HAP-1 (cell line): ENCODE measurements around the gene FAM8A1.
"Not testable (repeated sequence)": the region's sequence is repeated elsewhere in the genome, so short reads cannot be mapped to it uniquely, and the experiment has no call there.

Experiments used
- DNase-seq, 2 experiments: peaks; one replicate each; pipeline ENCODE4 v3.0.0-alpha.2; 2016 to 2020; ENCODE audit warnings: low spot score in 2 of 2
- H3K27me3 ChIP-seq: fragments of 250-450 bp; sonication (Bioruptor Pico); 2 replicates; pipeline ENCODE4 v1.5.1; 2020; ENCODE audit warnings: low read depth, mild to moderate bottlenecking, moderate library complexity
- H3K36me3 ChIP-seq: fragments of 250-450 bp; sonication (Bioruptor Pico); replicated peaks from 2 replicates; pipeline ENCODE4 v1.5.1; 2020; ENCODE audit warnings: mild to moderate bottlenecking
- H3K4me1 ChIP-seq: fragments of 250-450 bp; sonication (Bioruptor Pico); 2 replicates; pipeline ENCODE4 v1.5.1; 2020; ENCODE audit warnings: mild to moderate bottlenecking
- H3K4me3 ChIP-seq: fragments of 250-450 bp; sonication (Bioruptor Pico); 2 replicates; pipeline ENCODE4 v1.5.1; 2020; ENCODE audit warnings: mild to moderate bottlenecking, moderate library complexity
- H3K9me3 ChIP-seq: fragments of 250-450 bp; sonication (Bioruptor Pico); 2 replicates; pipeline ENCODE4 v1.5.1; 2020; ENCODE audit warnings: mild to moderate bottlenecking, moderate library complexity
- in situ Hi-C: fragments of 300-500 bp; cut with MboI; formaldehyde crosslinking; loops from 3 replicates; pipeline ENCODE4 v1.14.3; 2020; ENCODE audit warnings: low sequenced_read_pairs, inconsistent platforms, mixed read lengths

Gene FAM8A1, protein sequence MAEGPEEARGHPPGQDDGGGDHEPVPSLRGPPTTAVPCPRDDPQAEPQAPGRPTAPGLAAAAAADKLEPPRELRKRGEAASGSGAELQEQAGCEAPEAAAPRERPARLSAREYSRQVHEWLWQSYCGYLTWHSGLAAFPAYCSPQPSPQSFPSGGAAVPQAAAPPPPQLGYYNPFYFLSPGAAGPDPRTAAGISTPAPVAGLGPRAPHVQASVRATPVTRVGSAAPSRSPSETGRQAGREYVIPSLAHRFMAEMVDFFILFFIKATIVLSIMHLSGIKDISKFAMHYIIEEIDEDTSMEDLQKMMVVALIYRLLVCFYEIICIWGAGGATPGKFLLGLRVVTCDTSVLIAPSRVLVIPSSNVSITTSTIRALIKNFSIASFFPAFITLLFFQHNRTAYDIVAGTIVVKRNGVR

GRCh38 chr6:17599877-17600526 is at the start of gene FAM8A1:
FAM8A1 (plus strand) TSS chr6:17600302; CDS start chr6:17600410, 108 bp downstream.
- H3K36me3 ChIP-seq = no peaks in the 10 kb centered on the region; the same call in none of the 2 replicates
- in situ Hi-C loops = loop anchor here (25.0 kb wide), 1 partner anchor 212 kb away; no protein-coding TSS in a partner anchor
- peak; percentile 89 to 98 for DNase-seq
- peak within 1 kb of the TSS; percentile 65 for H3K4me3 ChIP-seq
- H3K4me1 ChIP-seq = peaks cover 6% of the 10 kb centered on the region
- peaks cover 3% of the 10 kb centered on the region; the same call in 1 of the 2 replicates for H3K27me3 ChIP-seq
- no peaks in the 10 kb centered on the region for H3K9me3 ChIP-seq

GRCh38 chr6:17551383-17551958 is 48.6 kb upstream of the FAM8A1 start:
- DNase-seq = no peak
- Histone ChIP-seq H3K4me3 (no peak overlapping the region), H3K27me3 (no peaks in the 10 kb centered on the region), H3K36me3 (peaks cover 17% of the 10 kb centered on the region), H3K4me1 (peaks cover 8% of the 10 kb centered on the region), H3K9me3 (no peaks in the 10 kb centered on the region)
- in situ Hi-C loops = no loop called here

DNA sequence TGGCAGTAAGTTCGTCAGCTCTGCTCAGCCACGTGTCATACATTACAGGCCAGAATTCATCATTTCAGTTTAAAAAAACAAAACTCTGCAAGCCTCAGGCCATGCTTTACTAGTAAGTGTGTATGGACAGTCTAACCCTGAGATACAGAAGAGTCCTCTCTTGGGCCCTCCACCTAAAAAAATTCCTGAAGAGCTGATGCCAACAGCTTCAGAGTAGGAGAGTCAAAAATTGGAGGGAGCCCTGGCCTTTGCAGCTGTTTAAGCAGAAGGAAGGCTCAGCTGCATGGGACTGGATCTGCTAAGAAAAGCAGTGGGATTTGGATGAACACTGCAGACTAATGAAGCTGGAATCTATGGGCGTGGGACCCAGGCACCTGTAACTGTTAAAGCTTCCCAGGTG is 47.2 kb upstream of the FAM8A1 start:
- H3K36me3 ChIP-seq = peaks cover 17% of the 10 kb centered on the region
- H3K27me3 ChIP-seq = no peaks in the 10 kb centered on the region
- H3K4me3 ChIP-seq = no peak overlapping the region
- H3K9me3 ChIP-seq = no peaks in the 10 kb centered on the region
- DNase-seq = no peak
- H3K4me1 ChIP-seq = peaks cover 8% of the 10 kb centered on the region
- in situ Hi-C loops = no loop called here

- Histone ChIP-seq H3K4me1 (peaks cover 2% of the 10 kb centered on the region), H3K27me3 (no peaks in the 10 kb centered on the region), H3K4me3 (no peak overlapping the region), H3K9me3 (no peaks in the 10 kb centered on the region), H3K36me3 (peaks cover 13% of the 10 kb centered on the region)
- DNase-seq = no peak
- in situ Hi-C loops = no loop called here
Observed at GRCh38 chr6:17556014-17556413, 44.1 kb upstream of the FAM8A1 start.

- DNase-seq = no peak
- no peaks in the 10 kb centered on the region for H3K27me3 ChIP-seq
- in situ Hi-C loops = no loop called here
Observed at GRCh38 chr6:17562636-17563035, 37.5 kb upstream of the FAM8A1 start.

GRCh38 chr6:17565399-17565798 is 34.7 kb upstream of the FAM8A1 start:
- DNase-seq = no peak
- H3K4me1 ChIP-seq = no peaks in the 10 kb centered on the region
- H3K9me3 ChIP-seq = peaks cover 10% of the 10 kb centered on the region; the same call in 1 of the 2 replicates
- in situ Hi-C loops = no loop called here
- no peaks in the 10 kb centered on the region for H3K27me3 ChIP-seq
- no peak overlapping the region for H3K4me3 ChIP-seq
- H3K36me3 ChIP-seq = no peaks in the 10 kb centered on the region

More at GRCh38 chr6:17562636-17563035, 37.5 kb upstream of the FAM8A1 start:
- H3K9me3 ChIP-seq = peaks cover 10% of the 10 kb centered on the region; the same call in 1 of the 2 replicates
- no peaks in the 10 kb centered on the region for H3K36me3 ChIP-seq
- H3K4me1 ChIP-seq = no peaks in the 10 kb centered on the region
- H3K4me3 ChIP-seq = no peak overlapping the region

GRCh38 chr6:17574866-17575560 is 25.1 kb upstream of the FAM8A1 start:
- in situ Hi-C loops = loop anchor here (25.0 kb wide), 1 partner anchor 237 kb away; no protein-coding TSS in a partner anchor

GRCh38 chr6:17577059-17577458 is 23.0 kb upstream of the FAM8A1 start:
- H3K9me3 ChIP-seq = no peaks in the 10 kb centered on the region
- in situ Hi-C loops = loop anchor here (25.0 kb wide), 1 partner anchor 235 kb away; no protein-coding TSS in a partner anchor
- H3K27me3 ChIP-seq = no peaks in the 10 kb centered on the region
- no peak for DNase-seq
- H3K4me3 ChIP-seq = no peak overlapping the region
- H3K36me3 ChIP-seq = no peaks in the 10 kb centered on the region
- no peaks in the 10 kb centered on the region for H3K4me1 ChIP-seq

More at GRCh38 chr6:17574866-17575560, 25.1 kb upstream of the FAM8A1 start:
- Histone ChIP-seq H3K4me3 (no peak overlapping the region), H3K9me3 (no peaks in the 10 kb centered on the region), H3K27me3 (no peaks in the 10 kb centered on the region), H3K36me3 (no peaks in the 10 kb centered on the region), H3K4me1 (no peaks in the 10 kb centered on the region)
- DNase-seq = no peak

DNA sequence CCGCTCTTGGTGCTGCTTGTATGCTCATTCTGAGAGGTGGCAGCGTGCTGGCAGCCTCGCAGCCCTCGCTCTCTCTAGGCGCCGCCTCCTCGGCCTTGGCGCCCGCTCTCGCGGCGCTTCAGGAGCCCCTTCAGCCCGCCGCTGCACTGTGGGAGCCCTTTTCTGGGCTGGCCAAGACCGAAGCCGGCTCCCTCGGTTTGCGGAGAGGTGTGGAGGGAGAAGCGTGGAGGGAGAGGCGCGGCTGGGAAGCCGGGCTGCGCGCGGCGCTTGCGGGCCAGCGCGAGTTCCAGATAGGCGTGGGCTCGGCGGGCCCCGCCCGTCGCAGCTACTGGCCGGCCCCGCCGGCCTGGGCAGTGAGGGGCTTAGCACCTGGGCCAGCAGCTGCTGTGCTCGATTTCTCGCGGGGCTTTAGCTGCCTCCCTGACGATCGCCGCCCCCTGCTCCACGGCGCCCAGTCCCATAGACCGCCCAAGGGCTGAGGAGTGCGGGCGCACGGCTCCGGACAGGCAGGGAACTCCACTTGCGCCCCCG is 19.5 kb upstream of the FAM8A1 start:
- H3K4me1 ChIP-seq = no peaks in the 10 kb centered on the region
- in situ Hi-C loops = loop anchor here (25.0 kb wide), 1 partner anchor 232 kb away; no protein-coding TSS in a partner anchor
- H3K4me3 ChIP-seq = no peak overlapping the region
- no peaks in the 10 kb centered on the region for H3K9me3 ChIP-seq
- H3K27me3 ChIP-seq = no peaks in the 10 kb centered on the region
- H3K36me3 ChIP-seq = no peaks in the 10 kb centered on the region
- no peak for DNase-seq

DNA sequence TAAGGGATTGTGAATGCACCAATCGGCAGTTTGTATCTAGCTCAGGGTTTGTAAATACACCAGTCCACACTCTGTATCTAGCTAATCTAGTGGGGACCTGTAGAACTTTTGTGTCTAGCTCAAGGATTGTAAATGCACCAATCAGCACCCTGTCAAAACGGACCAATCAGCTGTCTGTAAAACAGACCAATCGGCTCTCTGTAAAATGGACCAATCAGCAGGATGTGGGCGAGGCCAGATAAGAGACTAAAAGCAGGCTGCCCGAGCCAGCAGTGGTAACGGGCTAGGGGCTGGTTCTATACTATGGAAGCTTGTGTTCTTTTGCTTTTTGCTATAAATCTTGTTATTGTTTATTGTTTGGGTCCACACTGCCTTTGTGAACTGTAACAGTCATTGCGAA is 18.8 kb upstream of the FAM8A1 start:
- not testable (repeated sequence) for H3K4me1 ChIP-seq, H3K4me3 ChIP-seq, H3K9me3 ChIP-seq, H3K36me3 ChIP-seq, DNase-seq, H3K27me3 ChIP-seq
- in situ Hi-C loops = loop anchor here (25.0 kb wide), 1 partner anchor 231 kb away; no protein-coding TSS in a partner anchor

GRCh38 chr6:17583811-17584210 is 16.3 kb upstream of the FAM8A1 start:
- DNase-seq = no peak
- H3K4me3 ChIP-seq = no peak overlapping the region
- in situ Hi-C loops = loop anchor here (25.0 kb wide), 1 partner anchor 228 kb away; no protein-coding TSS in a partner anchor

GRCh38 chr6:17584241-17584803 is 15.8 kb upstream of the FAM8A1 start:
- in situ Hi-C loops = loop anchor here (25.0 kb wide), 1 partner anchor 228 kb away; no protein-coding TSS in a partner anchor
- H3K4me1 ChIP-seq = no peaks in the 10 kb centered on the region
- H3K36me3 ChIP-seq = no peaks in the 10 kb centered on the region
- no peaks in the 10 kb centered on the region for H3K9me3 ChIP-seq
- DNase-seq = peak; percentile 51 to 77
- no peaks in the 10 kb centered on the region for H3K27me3 ChIP-seq
- H3K4me3 ChIP-seq = no peak overlapping the region

More at GRCh38 chr6:17583811-17584210, 16.3 kb upstream of the FAM8A1 start:
- Histone ChIP-seq H3K27me3 (no peaks in the 10 kb centered on the region), H3K36me3 (no peaks in the 10 kb centered on the region), H3K4me1 (no peaks in the 10 kb centered on the region), H3K9me3 (no peaks in the 10 kb centered on the region)
